Measurements from ENCODE around the gene WDPCP. TPM values are rescaled to one million over a fixed set of nuclear protein-coding genes. Genes with fewer than 3 reads are reported as not detected.

Gene WDPCP
- total RNA-seq, 3 donors from 2014 or later (not counting 1 experiment from before 2014, with no cell fraction given) = 22.0 to 23.7 (median 22.9) TPM

GRCh38 chr2:63132020-63132419 lies 456.3 kb downstream of the WDPCP start:
- Histone ChIP-seq H3K27ac (ENCODE audit: low read length) (no peak overlapping the region), H3K27me3 (ENCODE audit: control insufficient read depth, insufficient read depth, low read length) (no peaks in the 10 kb centered on the region), H3K4me1 (ENCODE audit: control insufficient read depth, insufficient read depth, low read length) (no peaks in the 10 kb centered on the region), H3K36me3 (ENCODE audit: control insufficient read depth, insufficient read depth, low read length) (no peaks in the 10 kb centered on the region), H3K4me3 (ENCODE audit: low read length) (no peak overlapping the region), H3K9me3 (ENCODE audit: control insufficient read depth, insufficient read depth, low read length) (peaks cover 15% of the 10 kb centered on the region)
- WGBS (ENCODE audit: insufficient coverage) = 92% methylated on average over 2 of the region's 2 CpGs
- ATAC-seq = no peak
- H3K4me1 Mint-ChIP-seq = no peaks in the 10 kb centered on the region
- peaks cover 24% of the 10 kb centered on the region for H3K36me3 Mint-ChIP-seq
- no peak overlapping the region for H3K27ac Mint-ChIP-seq
- H3K4me3 Mint-ChIP-seq = no peak overlapping the region
- peaks cover 17 to 21% of the 10 kb centered on the region in 2 donors for H3K9me3 Mint-ChIP-seq
- intact Hi-C loops (cut with micrococcal nuclease) = no loop called here
- DNase-seq = no peak
- no peak for TF ChIP-seq CTCF (IDR thresholded peaks at IDR 0.05)
- no peaks in the 10 kb centered on the region for H3K27me3 Mint-ChIP-seq (ENCODE audit: low read depth in 2 of 2)

- Histone ChIP-seq H3K27ac (ENCODE audit: low read length) (no peak overlapping the region), H3K27me3 (ENCODE audit: control insufficient read depth, insufficient read depth, low read length) (no peaks in the 10 kb centered on the region), H3K36me3 (ENCODE audit: control insufficient read depth, insufficient read depth, low read length) (no peaks in the 10 kb centered on the region), H3K4me3 (ENCODE audit: low read length) (no peak overlapping the region), H3K4me1 (ENCODE audit: control insufficient read depth, insufficient read depth, low read length) (no peaks in the 10 kb centered on the region), H3K9me3 (ENCODE audit: control insufficient read depth, insufficient read depth, low read length) (peaks cover 15% of the 10 kb centered on the region)
- H3K4me1 Mint-ChIP-seq = no peaks in the 10 kb centered on the region
- peaks cover 14 to 21% of the 10 kb centered on the region in 2 donors for H3K9me3 Mint-ChIP-seq
- WGBS (ENCODE audit: insufficient coverage) = no CpG with 5 or more reads among the region's 1 CpG
- ATAC-seq (no peak), DNase-seq (no peak)
- no peak for TF ChIP-seq CTCF (IDR thresholded peaks at IDR 0.05)
- intact Hi-C loops (cut with micrococcal nuclease) = no loop called here
- H3K27ac Mint-ChIP-seq = no peak overlapping the region
- H3K36me3 Mint-ChIP-seq = peaks cover 20% of the 10 kb centered on the region
- H3K4me3 Mint-ChIP-seq = no peak overlapping the region
- no peaks in the 10 kb centered on the region for H3K27me3 Mint-ChIP-seq (ENCODE audit: low read depth in 2 of 2)
These were observed 457.1 kb downstream of the WDPCP start for GRCh38 chr2:63131196-63131595.

GRCh38 chr2:63127594-63127993 lies 460.7 kb downstream of the WDPCP start:
- peaks cover 7% of the 10 kb centered on the region for H3K36me3 Mint-ChIP-seq
- Histone ChIP-seq H3K4me1 (ENCODE audit: control insufficient read depth, insufficient read depth, low read length) (no peaks in the 10 kb centered on the region), H3K27ac (ENCODE audit: low read length) (no peak overlapping the region), H3K4me3 (ENCODE audit: low read length) (no peak overlapping the region), H3K9me3 (ENCODE audit: control insufficient read depth, insufficient read depth, low read length) (no peaks in the 10 kb centered on the region), H3K36me3 (ENCODE audit: control insufficient read depth, insufficient read depth, low read length) (no peaks in the 10 kb centered on the region), H3K27me3 (ENCODE audit: control insufficient read depth, insufficient read depth, low read length) (no peaks in the 10 kb centered on the region)
- H3K4me3 Mint-ChIP-seq = no peak overlapping the region
- intact Hi-C loops (cut with micrococcal nuclease) = no loop called here
- peaks cover 10 to 17% of the 10 kb centered on the region in 2 donors for H3K9me3 Mint-ChIP-seq
- DNase-seq = no peak
- 94% methylated on average over 2 of the region's 4 CpGs for WGBS (ENCODE audit: insufficient coverage)
- no peaks in the 10 kb centered on the region for H3K4me1 Mint-ChIP-seq
- no peak for ATAC-seq
- no peaks in the 10 kb centered on the region for H3K27me3 Mint-ChIP-seq (ENCODE audit: low read depth in 2 of 2)
- TF ChIP-seq CTCF (IDR thresholded peaks at IDR 0.05) = no peak
- no peak overlapping the region for H3K27ac Mint-ChIP-seq

- Mint-ChIP-seq H3K36me3 (no peaks in the 10 kb centered on the region), H3K27me3 (ENCODE audit: low read depth in 2 of 2) (no peaks in the 10 kb centered on the region), H3K4me3 (no peak overlapping the region), H3K27ac (no peak overlapping the region), H3K4me1 (no peaks in the 10 kb centered on the region), H3K9me3 (peaks cover 3 to 4% of the 10 kb centered on the region in 2 donors)
- DNase-seq (no peak), ATAC-seq (no peak)
- no peak for TF ChIP-seq CTCF (IDR thresholded peaks at IDR 0.05)
- Histone ChIP-seq H3K27me3 (ENCODE audit: control insufficient read depth, insufficient read depth, low read length) (no peaks in the 10 kb centered on the region), H3K9me3 (ENCODE audit: control insufficient read depth, insufficient read depth, low read length) (no peaks in the 10 kb centered on the region), H3K27ac (ENCODE audit: low read length) (no peak overlapping the region), H3K4me1 (ENCODE audit: control insufficient read depth, insufficient read depth, low read length) (no peaks in the 10 kb centered on the region), H3K4me3 (ENCODE audit: low read length) (no peak overlapping the region), H3K36me3 (ENCODE audit: control insufficient read depth, insufficient read depth, low read length) (no peaks in the 10 kb centered on the region)
- WGBS (ENCODE audit: insufficient coverage) = 84% methylated on average over 2 of the region's 3 CpGs
- intact Hi-C loops (cut with micrococcal nuclease) = no loop called here
These were observed 463.4 kb downstream of the WDPCP start for GRCh38 chr2:63124850-63125249.
